Progenitor cell of endocrine pancreas (in vitro differentiated cells): ENCODE data around the gene BRMS1. TPM values are rescaled to one million over a fixed set of nuclear protein-coding genes. Genes with fewer than 3 reads are reported as not detected.

Experiments
- DNase-seq: peaks from one replicate; pipeline ENCODE4 v3.0.0; 2021; ENCODE audit warnings: low spot score; ENCODE audit not compliant: unreplicated experiment
- H3K27ac Mint-ChIP-seq: 2 replicates; pipeline ENCODE4 v1.8.0; 2021; ENCODE audit warnings: mild to moderate bottlenecking, moderate library complexity, mixed read lengths
- H3K27me3 Mint-ChIP-seq: 2 replicates; pipeline ENCODE4 v1.8.0; 2021; ENCODE audit warnings: mixed read lengths
- H3K36me3 Mint-ChIP-seq: 2 replicates; pipeline ENCODE4 v1.8.0; 2022; ENCODE audit warnings: mixed read lengths; ENCODE audit not compliant: insufficient read depth
- H3K4me1 Mint-ChIP-seq: 2 replicates; pipeline ENCODE4 v1.8.0; 2021; ENCODE audit warnings: low read depth, mixed read lengths
- H3K4me3 Mint-ChIP-seq: 2 replicates; pipeline ENCODE4 v1.8.0; 2021; ENCODE audit warnings: low read depth, mild to moderate bottlenecking, moderate library complexity, mixed read lengths
- H3K9me3 Mint-ChIP-seq: 2 replicates; pipeline ENCODE4 v1.8.0; 2021; ENCODE audit warnings: low read depth, mixed read lengths
- long read RNA-seq: library from polyadenylated mRNA; unstranded; transcript quantifications from one replicate; pipeline ENCODE4 v2.0.0, GENCODE V29; 2020
- total RNA-seq: library from RNA; stranded (reverse); gene quantifications from 2 replicates; pipeline ENCODE4 v1.2.1, GENCODE V29; 2021
- TF ChIP-seq, protein P1 (sequence below): fragments of 200-600 bp; sonication (generic); IDR thresholded peaks from one replicate; pipeline ENCODE4 v1.5.0; 2021; ENCODE audit warnings: antibody characterized with exemption, mild to moderate bottlenecking; ENCODE audit not compliant: unreplicated experiment

The BRMS1 gene, protein sequence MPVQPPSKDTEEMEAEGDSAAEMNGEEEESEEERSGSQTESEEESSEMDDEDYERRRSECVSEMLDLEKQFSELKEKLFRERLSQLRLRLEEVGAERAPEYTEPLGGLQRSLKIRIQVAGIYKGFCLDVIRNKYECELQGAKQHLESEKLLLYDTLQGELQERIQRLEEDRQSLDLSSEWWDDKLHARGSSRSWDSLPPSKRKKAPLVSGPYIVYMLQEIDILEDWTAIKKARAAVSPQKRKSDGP
- total RNA-seq = 38.1 and 38.3 TPM in 2 replicates
- long read RNA-seq, transcript BRMS1-201 (10 exons, 1,445 nt) = major isoform, 64 of 78 reads
- long read RNA-seq, partial matches to known transcripts = 1 of 78 reads
- long read RNA-seq, other reads (novel, unspliced or antisense) = 10 of 78 reads

DNA sequence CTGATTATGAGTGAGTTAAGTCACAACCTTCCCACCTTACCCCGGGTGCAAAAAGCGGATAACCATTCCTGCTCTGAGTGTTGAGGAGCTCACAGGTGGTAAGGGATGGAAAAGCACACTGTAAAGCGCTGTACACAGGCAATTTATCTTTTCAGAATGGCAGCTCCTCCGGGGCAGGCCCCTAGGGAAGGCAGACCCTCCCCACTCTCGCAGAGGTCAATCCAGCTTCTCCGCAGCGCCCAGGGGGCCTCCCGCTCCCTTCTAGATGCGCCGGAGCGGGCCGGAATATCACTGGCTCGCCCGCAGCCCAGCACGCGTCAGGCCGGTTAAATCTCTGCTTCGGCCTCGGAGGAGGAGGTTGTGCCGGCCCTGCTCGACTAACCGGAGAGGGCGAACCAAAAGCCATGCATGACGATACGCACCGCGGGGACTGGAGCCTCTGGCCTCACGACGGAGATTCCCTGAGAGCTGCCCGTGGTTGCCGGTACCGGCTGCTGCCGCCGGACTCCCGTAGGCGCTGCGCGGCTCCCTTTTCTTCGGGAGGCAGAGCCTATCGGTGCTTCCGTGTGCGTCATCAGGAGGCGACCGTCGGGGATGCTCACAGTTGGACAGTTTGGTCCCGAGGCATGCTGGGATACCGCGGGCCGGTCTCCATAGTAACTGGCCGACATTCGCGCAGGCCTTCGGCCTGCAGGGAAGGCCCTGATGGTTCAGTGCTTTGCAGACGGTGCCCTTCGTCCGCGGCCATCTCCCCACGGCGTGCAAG is at the start of gene BRMS1:
TSS of gene BRMS1 (minus strand) at position 555 of the 766 bp plus-strand sequence. CDS start 2,870 bp downstream, outside the sequence.
- Mint-ChIP-seq H3K36me3 (peaks cover 3% of the 10 kb centered on the region), H3K27ac (peak within 1 kb of the TSS; percentile 96), H3K4me1 (peaks cover 35% of the 10 kb centered on the region), H3K27me3 (no peaks in the 10 kb centered on the region), H3K9me3 (no peaks in the 10 kb centered on the region), H3K4me3 (peak within 1 kb of the TSS; percentile 96)
- TF ChIP-seq, protein P1, sequence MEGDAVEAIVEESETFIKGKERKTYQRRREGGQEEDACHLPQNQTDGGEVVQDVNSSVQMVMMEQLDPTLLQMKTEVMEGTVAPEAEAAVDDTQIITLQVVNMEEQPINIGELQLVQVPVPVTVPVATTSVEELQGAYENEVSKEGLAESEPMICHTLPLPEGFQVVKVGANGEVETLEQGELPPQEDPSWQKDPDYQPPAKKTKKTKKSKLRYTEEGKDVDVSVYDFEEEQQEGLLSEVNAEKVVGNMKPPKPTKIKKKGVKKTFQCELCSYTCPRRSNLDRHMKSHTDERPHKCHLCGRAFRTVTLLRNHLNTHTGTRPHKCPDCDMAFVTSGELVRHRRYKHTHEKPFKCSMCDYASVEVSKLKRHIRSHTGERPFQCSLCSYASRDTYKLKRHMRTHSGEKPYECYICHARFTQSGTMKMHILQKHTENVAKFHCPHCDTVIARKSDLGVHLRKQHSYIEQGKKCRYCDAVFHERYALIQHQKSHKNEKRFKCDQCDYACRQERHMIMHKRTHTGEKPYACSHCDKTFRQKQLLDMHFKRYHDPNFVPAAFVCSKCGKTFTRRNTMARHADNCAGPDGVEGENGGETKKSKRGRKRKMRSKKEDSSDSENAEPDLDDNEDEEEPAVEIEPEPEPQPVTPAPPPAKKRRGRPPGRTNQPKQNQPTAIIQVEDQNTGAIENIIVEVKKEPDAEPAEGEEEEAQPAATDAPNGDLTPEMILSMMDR = peak; percentile 26
- peak; percentile 89 for DNase-seq

DNA sequence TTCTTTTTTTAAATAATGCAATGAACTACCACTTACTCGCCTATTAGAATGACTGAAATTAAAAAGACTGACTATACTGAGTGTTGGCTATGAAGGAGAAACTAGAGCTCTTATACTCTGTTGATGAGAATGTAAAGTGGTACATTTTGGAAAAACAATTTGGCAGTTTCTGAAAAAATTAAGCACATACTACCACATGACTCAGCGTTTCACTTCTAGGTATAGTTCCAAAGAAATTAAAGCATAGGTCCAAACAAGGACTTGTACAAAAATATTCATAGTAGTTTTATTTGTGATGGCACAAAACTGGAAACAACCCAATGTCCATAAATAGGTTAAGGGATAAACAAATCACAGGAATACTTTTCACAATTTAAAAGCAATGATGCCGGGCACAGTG is 49.0 kb upstream of the BRMS1 start:
- no peaks in the 10 kb centered on the region for H3K4me1 Mint-ChIP-seq
- no peak for DNase-seq
- no peak overlapping the region for H3K27ac Mint-ChIP-seq
- H3K9me3 Mint-ChIP-seq = no peaks in the 10 kb centered on the region
- H3K4me3 Mint-ChIP-seq = no peak overlapping the region
- peaks cover 22% of the 10 kb centered on the region for H3K27me3 Mint-ChIP-seq
- TF ChIP-seq, protein P1 = no peak
- H3K36me3 Mint-ChIP-seq = no peaks in the 10 kb centered on the region

DNA sequence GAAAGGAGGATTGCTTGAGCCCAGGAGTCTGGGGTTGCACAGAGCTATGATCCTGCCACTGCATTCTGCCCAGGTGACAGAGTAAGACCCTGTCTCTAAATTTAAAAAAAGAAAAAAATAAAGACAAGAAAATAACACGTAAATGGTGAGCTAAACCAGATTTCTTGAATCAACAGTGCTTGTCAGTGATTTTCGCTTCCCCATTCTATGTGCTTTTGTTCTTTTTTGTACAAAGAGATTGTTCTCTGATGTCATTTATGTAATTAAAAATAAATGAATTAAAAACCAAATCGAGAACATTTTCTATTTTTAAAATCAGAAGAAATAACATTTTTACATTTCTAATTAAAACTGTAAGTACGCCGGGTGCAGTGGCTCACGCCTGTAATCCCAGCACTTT is 46.4 kb upstream of the BRMS1 start:
- Mint-ChIP-seq H3K36me3 (no peaks in the 10 kb centered on the region), H3K9me3 (no peaks in the 10 kb centered on the region), H3K27me3 (peaks cover 20% of the 10 kb centered on the region), H3K4me1 (no peaks in the 10 kb centered on the region), H3K4me3 (no peak overlapping the region), H3K27ac (no peak overlapping the region)
- TF ChIP-seq, protein P1 = no peak
- no peak for DNase-seq

DNA sequence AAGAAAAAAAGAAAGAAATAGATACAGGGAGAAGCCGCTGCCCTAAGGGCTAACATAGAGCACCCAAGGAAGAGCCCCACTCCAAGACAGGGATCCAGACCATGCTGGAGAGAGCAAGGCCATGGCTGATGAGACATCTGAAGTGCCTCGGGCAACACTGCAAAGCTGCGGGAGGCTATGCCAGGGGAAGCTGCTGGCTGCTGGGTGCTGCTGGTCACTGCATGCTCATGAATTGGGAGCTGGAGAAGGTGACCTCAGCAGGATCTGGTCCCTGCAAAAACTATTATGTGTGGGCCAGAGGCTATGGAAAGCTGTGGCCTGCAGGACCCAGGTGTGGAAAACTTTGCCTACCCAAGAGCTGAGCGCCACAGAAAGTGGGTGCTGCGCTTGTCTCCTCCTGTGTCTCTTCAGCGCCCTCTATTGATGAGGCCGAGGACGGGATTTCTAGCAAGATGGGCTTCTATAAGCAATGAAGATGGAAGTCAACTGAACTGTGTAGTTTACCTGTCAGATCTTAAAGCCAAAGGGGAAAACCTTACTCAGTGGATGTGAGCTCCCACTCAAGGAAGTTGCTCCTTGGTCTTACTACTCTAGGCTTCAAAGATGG is 44.0 kb upstream of the BRMS1 start:
- H3K36me3 Mint-ChIP-seq = no peaks in the 10 kb centered on the region
- H3K9me3 Mint-ChIP-seq = no peaks in the 10 kb centered on the region
- TF ChIP-seq, protein P1 = peak; percentile 63
- H3K4me3 Mint-ChIP-seq = no peak overlapping the region
- peaks cover 21% of the 10 kb centered on the region for H3K27me3 Mint-ChIP-seq
- no peak for DNase-seq
- H3K4me1 Mint-ChIP-seq = peaks cover 3% of the 10 kb centered on the region
- no peak overlapping the region for H3K27ac Mint-ChIP-seq
